B cell (primary cell): ENCODE data around the gene ZNHIT1. TPM values are rescaled to one million over a fixed set of nuclear protein-coding genes. Genes with fewer than 3 reads are reported as not detected.

ENCODE experiments used
- ATAC-seq: fragments of 200-7000 bp; cut with Tn5 transposase; one replicate; pipeline ENCODE4 v1.10.0; 2021; ENCODE audit warnings: low read depth, mild to moderate bottlenecking, moderate number of reproducible peaks, moderate library complexity
- CTCF ChIA-PET: fragments of 350-600 bp; sonication (Branson Sonifier 250); formaldehyde crosslinking; loops from one replicate; lab custom pipeline; 2021; ENCODE audit warnings: antibody characterized with exemption, inconsistent platforms; lab: Charles Lee
- POLR2A ChIA-PET: fragments of 350-600 bp; sonication (Branson Sonifier 250); formaldehyde crosslinking; loops from one replicate; lab custom pipeline; 2021; ENCODE audit warnings: antibody characterized with exemption; lab: Charles Lee
- DNase-seq: peaks from one replicate; pipeline ENCODE4 v3.0.0; 2013
- H2AFZ ChIP-seq: 2 replicates; pipeline ENCODE4 v1.6.1; 2012; ENCODE audit warnings: mild to moderate bottlenecking, low read depth, low read length; ENCODE audit not compliant: insufficient read depth, poor library complexity, severe bottlenecking
- H3K27ac ChIP-seq, 2 donors: 1 replicate in 1 of 2; 2 replicates in 1 of 2; pipeline ENCODE4 v1.5.1; 2012 to 2013; ENCODE audit warnings: low read length in 2 of 2, mild to moderate bottlenecking in 2 of 2, moderate library complexity in 1 of 2
- H3K27me3 ChIP-seq, 4 experiments: fragments of 200-600 bp in 1 of 4; sonication (generic) in 1 of 4; replicated peaks in 1 of 4; 1 replicate in 2 of 4; 2 replicates in 2 of 4; pipeline versions ENCODE4 v1.6.1 to v1.7.0; 2013 to 2016; ENCODE audit warnings: low read length in 3 of 4, mild to moderate bottlenecking in 2 of 4, mixed read lengths in 1 of 4, moderate library complexity in 1 of 4; ENCODE audit not compliant: insufficient read depth in 4 of 4, control insufficient read depth in 3 of 4; ENCODE audit errors: control extremely low read depth in 1 of 4
- H3K36me3 ChIP-seq, 2 experiments: replicated peaks in 1 of 2; 1 replicate in 1 of 2; 2 replicates in 1 of 2; pipeline versions ENCODE4 v1.6.1 to v1.7.1; 2013; ENCODE audit warnings: low read length in 1 of 2; ENCODE audit not compliant: insufficient read depth in 2 of 2, control insufficient read depth in 1 of 2; ENCODE audit errors: control extremely low read depth in 1 of 2, extremely low read depth in 1 of 2
- H3K4me1 ChIP-seq, 2 donors: fragments of 200-600 bp in 1 of 2; sonication (generic) in 1 of 2; 1 replicate in 1 of 2; 2 replicates in 1 of 2; pipeline versions ENCODE4 v1.5.1 to v1.6.1; 2013 to 2017; ENCODE audit warnings: low read length in 2 of 2; ENCODE audit not compliant: control insufficient read depth in 2 of 2, insufficient read depth in 2 of 2
- H3K4me2 ChIP-seq: replicated peaks from 2 replicates; pipeline ENCODE3; 2012; ENCODE audit warnings: mild to moderate bottlenecking, low read depth, low read length; ENCODE audit not compliant: poor library complexity, severe bottlenecking
- H3K4me3 ChIP-seq, 5 experiments: fragments of 200-600 bp in 1 of 5; sonication (generic) in 1 of 5; 1 replicate in 3 of 5; 2 replicates in 2 of 5; pipeline versions ENCODE4 v1.5.1 to v1.7.0; 2011 to 2016; ENCODE audit warnings: low read length in 4 of 5, mild to moderate bottlenecking in 4 of 5, low read depth in 2 of 5, control low read depth in 1 of 5, moderate library complexity in 1 of 5; ENCODE audit not compliant: insufficient read depth in 1 of 5; ENCODE audit errors: control extremely low read depth in 1 of 5, extremely low read depth in 1 of 5
- H3K79me2 ChIP-seq: fragments of 200-600 bp; sonication (generic); one replicate; pipeline ENCODE4 v1.6.0; 2016; ENCODE audit warnings: low read length; ENCODE audit not compliant: control insufficient read depth, insufficient read depth
- H3K9ac ChIP-seq: fragments of 200-600 bp; sonication (generic); 2 replicates; pipeline ENCODE4 v1.6.1; 2017; ENCODE audit warnings: mild to moderate bottlenecking, low read length, moderate library complexity
- H3K9me3 ChIP-seq, 3 donors: one replicate each; pipeline versions ENCODE4 v1.6.1 to v1.7.1; 2013; ENCODE audit warnings: low read length in 2 of 3; ENCODE audit not compliant: control insufficient read depth in 2 of 3, insufficient read depth in 1 of 3; ENCODE audit errors: control extremely low read depth in 1 of 3
- H4K20me1 ChIP-seq: 2 replicates; pipeline ENCODE4 v1.6.0; 2012; ENCODE audit warnings: mild to moderate bottlenecking, low read length; ENCODE audit not compliant: insufficient read depth, control insufficient read depth, poor library complexity, severe bottlenecking
- H3K27ac Mint-ChIP-seq: one replicate; pipeline ENCODE4 v1.8.0; 2021; ENCODE audit warnings: mixed read lengths
- H3K27me3 Mint-ChIP-seq: one replicate; pipeline ENCODE4 v1.8.0; 2021; ENCODE audit warnings: mixed read lengths
- H3K4me1 Mint-ChIP-seq: one replicate; pipeline ENCODE4 v1.8.0; 2021; ENCODE audit warnings: mixed read lengths
- H3K4me3 Mint-ChIP-seq: one replicate; pipeline ENCODE4 v1.8.0; 2021; ENCODE audit warnings: mixed read lengths
- H3K9me3 Mint-ChIP-seq: one replicate; pipeline ENCODE4 v1.8.0; 2022; ENCODE audit warnings: mixed read lengths; ENCODE audit not compliant: insufficient read depth
- CTCF ChIP-seq: fragments of 200-600 bp; IDR thresholded peaks from one replicate; pipeline ENCODE4 v1.8.0; 2022; ENCODE audit warnings: antibody characterized with exemption, mild to moderate bottlenecking
- EZH2 ChIP-seq: IDR thresholded peaks from 2 replicates; pipeline ENCODE4 v1.6.1; 2012; ENCODE audit warnings: borderline replicate concordance, low read depth, mild to moderate bottlenecking, moderate library complexity, low read length; ENCODE audit not compliant: insufficient read depth, poor library complexity, severe bottlenecking
- WGBS: methylation state at CpG from one replicate; pipeline ENCODE4 v1.1.5; 2013; ENCODE audit warnings: missing lambda C conversion rate; ENCODE audit not compliant: insufficient coverage; 5-methylcytosine and 5-hydroxymethylcytosine counted together
- intact Hi-C: fragments of 100-400 bp; cut with micrococcal nuclease; formaldehyde crosslinking; loops from one replicate; pipeline ENCODE4 v1.10.0; 2022
- polyA plus RNA-seq: library from polyadenylated mRNA; depleted of rRNA; stranded (reverse); fragments of >200 nt; gene quantifications from 2 replicates; pipeline ENCODE4 v1.2.3, GENCODE V29; 2012
- total RNA-seq, 2 donors: library from RNA; stranded (reverse); fragments of 120-200 nt in 1 of 2; gene quantifications; 1 replicate in 1 of 2; 2 replicates in 1 of 2; pipeline versions ENCODE4 v1.2.3 to v1.2.4, GENCODE V29; 2013 to 2022

ZNHIT1 gene
- total and polyA plus RNA-seq, 2 donors (not counting 1 experiment from before 2014, with no cell fraction given): 28.5 to 37.3 TPM

- H3K27ac Mint-ChIP-seq: no peak overlapping the region
- Histone ChIP-seq H3K79me2 (no peaks in the 10 kb centered on the region), H2AFZ (no peak overlapping the region), H3K4me2 (no peak overlapping the region), H4K20me1 (no peaks in the 10 kb centered on the region), H3K4me3 (no peak overlapping the region), H3K27ac (no peak overlapping the region), H3K9ac (no peak overlapping the region), H3K27me3 (peaks cover 0 to 18% (median 6%) of the 10 kb centered on the region in 4 experiments), H3K36me3 (no peaks in the 10 kb centered on the region), H3K9me3 (no peaks in the 10 kb centered on the region), H3K4me1 (no peaks in the 10 kb centered on the region)
- no peak overlapping the region for H3K4me3 Mint-ChIP-seq
- peaks cover 4% of the 10 kb centered on the region for H3K4me1 Mint-ChIP-seq
- TF ChIP-seq CTCF (no peak), EZH2 (no peak)
- 82% methylated on average over 5 of the region's 6 CpGs for WGBS
- ChIA-PET CTCF (interaction anchor here (1.7 kb wide), 1 partner anchor 58 kb away, joined by 5 read pairs; no protein-coding TSS in a partner anchor), POLR2A (interaction anchor here (1.5 kb wide), 1 partner anchor 12 kb away, joined by 6 read pairs; no protein-coding TSS in a partner anchor)
- DNase-seq (no peak), ATAC-seq (no peak)
- no peaks in the 10 kb centered on the region for H3K9me3 Mint-ChIP-seq
- intact Hi-C loops: no loop called here
- H3K27me3 Mint-ChIP-seq: peaks cover 28% of the 10 kb centered on the region
These were observed 31.8 kb upstream of the ZNHIT1 start for GRCh38 chr7:101186194-101186593.

GRCh38 chr7:101186844-101187428, 31.0 kb upstream of the ZNHIT1 start:
- Histone ChIP-seq H3K27me3 (peaks cover 0 to 16% (median 5%) of the 10 kb centered on the region in 4 experiments), H2AFZ (no peak overlapping the region), H3K4me2 (no peak overlapping the region), H4K20me1 (no peaks in the 10 kb centered on the region), H3K4me1 (no peaks in the 10 kb centered on the region), H3K9me3 (no peaks in the 10 kb centered on the region), H3K27ac (no peak overlapping the region), H3K9ac (no peak overlapping the region), H3K79me2 (no peaks in the 10 kb centered on the region), H3K36me3 (no peaks in the 10 kb centered on the region), H3K4me3 (no peak overlapping the region)
- H3K4me3 Mint-ChIP-seq: no peak overlapping the region
- no peak overlapping the region for H3K27ac Mint-ChIP-seq
- H3K9me3 Mint-ChIP-seq: no peaks in the 10 kb centered on the region
- ATAC-seq (no peak), DNase-seq (no peak)
- TF ChIP-seq CTCF: no peak
- TF ChIP-seq EZH2: no peak
- intact Hi-C loops: no loop called here
- ChIA-PET CTCF (interaction anchor here (0.9 to 1.7 kb wide), 3 partner anchors 30 to 57 kb away, joined by 3 to 5 read pairs (median 3); partner anchors contain the start of gene PLOD3), POLR2A (interaction anchor here (0.7 to 1.5 kb wide), 2 partner anchors 12 to 58 kb away, joined by 6 to 7 read pairs; partner anchors contain the start of gene FIS1)
- H3K27me3 Mint-ChIP-seq: peaks cover 26% of the 10 kb centered on the region
- 64% methylated on average over 2 of the region's 4 CpGs for WGBS
- peaks cover 4% of the 10 kb centered on the region for H3K4me1 Mint-ChIP-seq
